HFF-Myc (cell line): ENCODE data around the gene ANXA2.

Experiments used
- DNase-seq: peaks from one replicate; pipeline ENCODE4 v3.0.0-alpha.2; 2011; ENCODE audit warnings: low read depth; ENCODE audit errors: extremely low read depth
- H3K4me3 ChIP-seq: replicated peaks from 2 replicates; pipeline ENCODE4 v1.5.1; 2011; ENCODE audit warnings: low read depth, mild to moderate bottlenecking, control low read depth, low read length
- CTCF ChIP-seq: IDR thresholded peaks from 2 replicates; pipeline ENCODE4 v1.5.1; 2012; ENCODE audit warnings: mild to moderate bottlenecking, low read depth, low read length, control low read depth; ENCODE audit errors: missing control alignments

The ANXA2 gene

GRCh38 chr15:60353245-60353920 lies 44.4 kb downstream of the ANXA2 start:
- DNase-seq = peak; percentile 83
- H3K4me3 ChIP-seq = no peak overlapping the region
- no peak for TF ChIP-seq CTCF

- H3K4me3 ChIP-seq = no peak overlapping the region
- no peak for DNase-seq
- no peak for TF ChIP-seq CTCF
These were observed 45.3 kb downstream of the ANXA2 start for GRCh38 chr15:60352525-60352924.

GRCh38 chr15:60351066-60351465 lies 46.7 kb downstream of the ANXA2 start:
- H3K4me3 ChIP-seq = no peak overlapping the region
- TF ChIP-seq CTCF = no peak
- no peak for DNase-seq

DNA sequence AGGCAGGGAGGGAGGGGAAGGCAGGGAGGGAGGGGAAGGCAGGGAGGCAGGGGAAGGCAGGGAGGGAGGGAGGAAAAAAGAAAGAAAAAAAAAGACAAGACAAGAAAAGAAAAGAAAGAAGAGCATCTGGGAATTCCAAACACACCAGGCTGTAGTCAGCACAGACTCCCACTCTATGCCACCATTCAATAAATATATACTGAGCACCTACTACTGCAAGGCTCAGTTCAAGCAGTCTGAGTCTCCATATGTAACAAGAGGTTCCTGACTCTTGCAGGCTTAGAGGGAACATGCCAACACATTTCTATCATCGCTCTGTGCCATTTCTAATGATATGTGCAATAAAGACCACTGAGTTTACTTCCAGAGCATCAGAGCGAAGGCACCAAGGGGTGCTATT lies 47.7 kb downstream of the ANXA2 start:
- DNase-seq = no peak
- no peak for TF ChIP-seq CTCF

DNA sequence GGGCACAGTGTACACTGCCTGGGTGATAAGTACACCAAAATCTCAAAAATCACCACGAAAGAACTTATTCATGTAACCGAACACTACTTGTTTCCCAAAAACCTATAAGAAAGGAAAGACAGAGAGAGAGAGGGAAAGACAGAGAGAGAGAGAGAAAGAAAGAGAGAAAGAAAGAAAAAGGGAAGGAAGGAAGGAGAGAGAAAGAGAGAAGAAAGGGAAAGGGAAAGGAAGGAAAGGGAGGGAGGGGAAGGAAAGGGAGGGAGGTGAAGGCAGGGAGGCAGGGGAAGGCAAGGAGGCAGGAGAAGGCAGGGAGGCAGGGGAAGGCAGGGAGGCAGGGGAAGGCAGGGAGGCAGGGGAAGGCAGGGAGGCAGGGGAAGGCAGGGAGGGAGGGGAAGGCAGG lies 48.2 kb downstream of the ANXA2 start:
- no peak for TF ChIP-seq CTCF
- no peak for DNase-seq
- H3K4me3 ChIP-seq = no peak overlapping the region

More for the DNA sequence above, 47.7 kb downstream of the ANXA2 start:
- no peak overlapping the region for H3K4me3 ChIP-seq

DNA sequence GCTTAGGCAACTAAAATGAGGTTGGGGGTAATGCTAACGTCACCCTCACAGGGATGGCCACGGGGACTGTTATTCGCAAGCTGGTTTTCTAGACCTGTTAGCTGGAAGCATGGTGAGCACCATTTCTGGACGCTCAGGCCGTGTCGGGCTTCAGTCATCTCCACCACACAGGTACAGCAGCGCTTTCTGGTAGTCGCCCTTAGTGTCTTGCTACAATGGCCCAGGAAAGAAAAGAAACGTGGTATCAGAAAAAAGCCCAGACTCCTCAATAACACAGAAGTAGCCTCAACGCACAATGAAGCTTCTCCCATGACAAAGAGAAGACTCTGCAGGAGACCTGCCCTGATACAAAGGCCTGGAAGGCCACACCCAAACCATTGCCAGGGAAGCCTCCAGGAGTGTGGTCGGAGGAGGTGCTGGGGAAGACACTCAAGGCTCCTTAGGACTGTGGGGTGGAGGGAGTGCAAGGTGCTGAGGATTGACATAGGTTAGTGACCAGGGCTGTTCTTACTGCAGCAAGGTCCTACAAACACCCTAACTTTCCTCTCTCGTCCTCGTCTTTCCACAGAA lies 50.2 kb downstream of the ANXA2 start:
- DNase-seq = no peak
- TF ChIP-seq CTCF = no peak
- H3K4me3 ChIP-seq = no peak overlapping the region

- no peak for TF ChIP-seq CTCF
- H3K4me3 ChIP-seq = no peak overlapping the region
- no peak for DNase-seq
These were observed 51.1 kb downstream of the ANXA2 start for GRCh38 chr15:60346653-60347052.
